ENCODE measurements around the gene LILRB5. TPM values are rescaled to one million over a fixed set of nuclear protein-coding genes. Genes with fewer than 3 reads are reported as not detected.
"Not testable (repeated sequence)": the region's sequence is repeated elsewhere in the genome, so short reads cannot be mapped to it uniquely, and the experiment has no call there.

LILRB5 gene
- total and polyA plus RNA-seq, 9 of the 15 experiments (the other 6 are each of a cell fraction or from before 2014, with no cell fraction given) = not detected

DNA sequence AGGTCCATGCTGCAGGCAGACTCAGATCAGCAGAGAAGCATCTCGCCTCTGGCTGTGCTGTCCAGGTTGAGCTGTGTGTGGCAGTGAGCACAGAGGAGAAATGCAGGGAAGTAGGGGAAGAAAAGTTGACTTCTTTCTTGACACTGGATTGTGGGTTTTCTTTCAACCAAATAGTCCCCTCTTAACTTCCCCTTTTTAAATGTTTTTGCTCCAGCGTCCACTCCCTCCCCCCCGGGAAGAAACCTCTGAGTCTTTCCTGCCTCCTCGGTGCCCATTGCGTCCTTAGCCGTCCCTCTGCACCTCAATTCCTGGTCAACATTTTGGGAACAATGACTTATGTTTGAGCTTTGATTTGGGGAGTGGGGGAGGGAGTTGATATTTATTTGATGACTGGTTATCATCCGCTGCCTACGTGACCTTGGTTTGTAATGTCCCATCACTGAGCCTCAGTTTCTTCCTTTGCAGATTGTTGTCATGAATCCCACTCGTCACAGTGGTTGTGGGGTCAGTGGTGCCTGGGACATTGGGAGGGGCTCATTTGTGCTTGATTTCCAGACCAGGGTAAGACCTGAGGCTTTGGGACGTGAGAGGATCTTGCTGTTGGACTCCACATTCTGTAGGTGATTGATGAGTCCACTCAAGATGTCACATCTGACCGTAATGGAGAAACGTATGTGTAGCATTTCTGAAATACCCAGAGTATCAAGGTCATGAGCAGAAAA is 24.1 kb upstream of the LILRB5 start, which contains the start of gene LILRB2:
LILRB2 (minus strand) TSS at position 104 of the 722 bp plus-strand sequence. CDS start 614 bp downstream, outside the sequence.
- WGBS (ENCODE audit: insufficient coverage, low coverage, missing lambda C conversion rate) = under 1% methylated on average over 11 of the region's 12 CpGs
- Histone ChIP-seq H3K79me2 (ENCODE audit: control insufficient read depth, insufficient read depth, low read length) (no peaks in the 10 kb centered on the region), H3K9ac (ENCODE audit: insufficient read depth in 1 of 2, low read depth in 2 of 2, low read length in 2 of 2) (no peak within 1 kb of the TSS), H3K9me3 (replicated peaks; ENCODE audit: control insufficient read depth, insufficient read depth, low read depth, low read length) (no peaks in the 10 kb centered on the region), H2AFZ (ENCODE audit: low read depth, low read length) (no peak within 1 kb of the TSS), H3K27me3 (ENCODE audit: control insufficient read depth in 2 of 2, insufficient read depth in 2 of 2, low read length in 2 of 2) (peaks cover 8 to 50% of the 10 kb centered on the region in 2 experiments), H3K27ac (ENCODE audit: extremely low read depth, low read depth, low read length) (no peak within 1 kb of the TSS), H3K4me2 (ENCODE audit: insufficient read depth, low read length) (no peak within 1 kb of the TSS), H3K36me3 (ENCODE audit: control insufficient read depth, insufficient read depth, low read length) (no peaks in the 10 kb centered on the region), H3K4me3 (no peak within 1 kb of the TSS), H3K4me1 (replicated peaks in 1 of 2; ENCODE audit: control insufficient read depth in 2 of 2, insufficient read depth in 2 of 2, low read length in 2 of 2) (no peaks in the 10 kb centered on the region), H3K9me1 (ENCODE audit: control insufficient read depth, insufficient read depth, low read length) (no peaks in the 10 kb centered on the region), H4K20me1 (replicated peaks; ENCODE audit: control insufficient read depth, insufficient read depth, low read length) (no peaks in the 10 kb centered on the region)
- ChIA-PET CTCF (ENCODE audit: low intra/inter-chr PET ratio) (no interaction called here), POLR2A (no interaction called here)
- TF ChIP-seq MITF (IDR thresholded peaks at IDR 0.05) (no peak), KAT8 (IDR thresholded peaks at IDR 0.05; ENCODE audit: low read depth) (no peak), UBTF (IDR thresholded peaks at IDR 0.05; ENCODE audit: borderline replicate concordance in 1 of 2, low read depth in 2 of 2, low read length in 2 of 2) (no peak), GTF2A2 (tag; IDR thresholded peaks at IDR 0.05) (no peak)
- TF ChIP-seq, protein P1, sequence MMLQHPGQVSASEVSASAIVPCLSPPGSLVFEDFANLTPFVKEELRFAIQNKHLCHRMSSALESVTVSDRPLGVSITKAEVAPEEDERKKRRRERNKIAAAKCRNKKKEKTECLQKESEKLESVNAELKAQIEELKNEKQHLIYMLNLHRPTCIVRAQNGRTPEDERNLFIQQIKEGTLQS (IDR thresholded peaks at IDR 0.05) = no peak
- TF ChIP-seq, protein P1 (CRISPR knock-in tag; conservative IDR thresholded peaks at IDR 0.05) = no peak
- TF ChIP-seq, protein P2, sequence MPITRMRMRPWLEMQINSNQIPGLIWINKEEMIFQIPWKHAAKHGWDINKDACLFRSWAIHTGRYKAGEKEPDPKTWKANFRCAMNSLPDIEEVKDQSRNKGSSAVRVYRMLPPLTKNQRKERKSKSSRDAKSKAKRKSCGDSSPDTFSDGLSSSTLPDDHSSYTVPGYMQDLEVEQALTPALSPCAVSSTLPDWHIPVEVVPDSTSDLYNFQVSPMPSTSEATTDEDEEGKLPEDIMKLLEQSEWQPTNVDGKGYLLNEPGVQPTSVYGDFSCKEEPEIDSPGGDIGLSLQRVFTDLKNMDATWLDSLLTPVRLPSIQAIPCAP (CRISPR knock-in tag; IDR thresholded peaks at IDR 0.05; ENCODE audit: borderline replicate concordance) = no peak
- no peak for DNase-seq (ENCODE audit: extremely low read depth in 1 of 4, low spot score in 3 of 4)
- FAIRE-seq = no peak
- ATAC-seq = no peak
- intact Hi-C loops (cut with micrococcal nuclease) = no loop called here
- no TSS peak for BruUV-seq (replicated peaks)
- in situ Hi-C loops (cut with MboI) = loop anchor here (5.0 kb wide), 1 partner anchor 351 kb away; the partner anchor contains the start of gene LILRB1

- intact Hi-C loops (cut with micrococcal nuclease); CTCF ChIA-PET (ENCODE audit: low intra/inter-chr PET ratio); H3K36me3 ChIP-seq (ENCODE audit: control insufficient read depth, insufficient read depth, low read length); H3K4me2 ChIP-seq (ENCODE audit: insufficient read depth, low read length); FAIRE-seq; ATAC-seq; H3K4me1 ChIP-seq (replicated peaks in 1 of 2; ENCODE audit: control insufficient read depth in 2 of 2, insufficient read depth in 2 of 2, low read length in 2 of 2); H3K27ac ChIP-seq (ENCODE audit: extremely low read depth, low read depth, low read length); H2AFZ ChIP-seq (ENCODE audit: low read depth, low read length); H3K9me3 ChIP-seq (replicated peaks; ENCODE audit: control insufficient read depth, insufficient read depth, low read depth, low read length); BruUV-seq (replicated peaks); POLR2A ChIA-PET; H3K9me1 ChIP-seq (ENCODE audit: control insufficient read depth, insufficient read depth, low read length); H3K9ac ChIP-seq (ENCODE audit: insufficient read depth in 1 of 2, low read depth in 2 of 2, low read length in 2 of 2); H3K4me3 ChIP-seq; DNase-seq (ENCODE audit: extremely low read depth in 1 of 4, low spot score in 3 of 4); H3K79me2 ChIP-seq (ENCODE audit: control insufficient read depth, insufficient read depth, low read length); H4K20me1 ChIP-seq (replicated peaks; ENCODE audit: control insufficient read depth, insufficient read depth, low read length): not testable (repeated sequence)
- H3K27me3 ChIP-seq (ENCODE audit: control insufficient read depth in 2 of 2, insufficient read depth in 2 of 2, low read length in 2 of 2) = peaks cover 8 to 48% of the 10 kb centered on the region in 2 experiments
- 4% methylated on average over 10 of the region's 10 CpGs for WGBS (ENCODE audit: insufficient coverage, low coverage, missing lambda C conversion rate)
- in situ Hi-C loops (cut with MboI) = loop anchor here (5.0 kb wide), 1 partner anchor 352 kb away; the partner anchor contains the start of gene LILRB1
These were observed 23.4 kb upstream of the LILRB5 start for GRCh38 chr19:54280441-54280840.
